GM12892 (cell line): Measurements from ENCODE around the gene MFSD11.
"Not testable (repeated sequence)": the region's sequence is repeated elsewhere in the genome, so short reads cannot be mapped to it uniquely, and the experiment has no call there.

Experiments used
- DNase-seq: peaks from one replicate; pipeline ENCODE4 v3.0.0; 2011; ENCODE audit not compliant: insufficient read length
- FAIRE-seq: peaks from 2 replicates; lab custom pipeline; 2011; peaks lifted over from hg19 to GRCh38; lab: Jason Lieb, UNC
- POLR2A ChIP-seq: IDR thresholded peaks from 2 replicates; pipeline ENCODE4 v1.6.1; 2011; ENCODE audit warnings: low read depth, low read length, control low read depth
- POLR2AphosphoS5 ChIP-seq: IDR thresholded peaks from 2 replicates; pipeline ENCODE4 v1.6.1; 2011; ENCODE audit warnings: low read depth, low read length, control low read depth
- TAF1 ChIP-seq: IDR thresholded peaks from 2 replicates; pipeline ENCODE4 v1.6.1; 2011; ENCODE audit warnings: low read depth, mild to moderate bottlenecking, control low read depth, low read length, borderline replicate concordance

MFSD11 gene

GRCh38 chr17:76700617-76701470 lies 37.1 kb upstream of the MFSD11 start:
- no peak for DNase-seq
- no peak for FAIRE-seq
- TF ChIP-seq POLR2AphosphoS5: no peak
- TF ChIP-seq TAF1: no peak
- no peak for TF ChIP-seq POLR2A

- no peak for DNase-seq
- FAIRE-seq: no peak
- TF ChIP-seq POLR2A: no peak
- no peak for TF ChIP-seq POLR2AphosphoS5
- no peak for TF ChIP-seq TAF1
Observed at GRCh38 chr17:76701471-76701967, 36.4 kb upstream of the MFSD11 start.

GRCh38 chr17:76702076-76702475 lies 35.8 kb upstream of the MFSD11 start:
- FAIRE-seq: no peak

GRCh38 chr17:76702941-76703637 lies 34.8 kb upstream of the MFSD11 start:
- TF ChIP-seq POLR2A (no peak), TAF1 (no peak), POLR2AphosphoS5 (no peak)

More at GRCh38 chr17:76702076-76702475, 35.8 kb upstream of the MFSD11 start:
- TF ChIP-seq POLR2A: no peak
- no peak for TF ChIP-seq TAF1
- no peak for TF ChIP-seq POLR2AphosphoS5
- no peak for DNase-seq

GRCh38 chr17:76704805-76705204 lies 33.1 kb upstream of the MFSD11 start:
- DNase-seq (no peak), FAIRE-seq (no peak)
- no peak for TF ChIP-seq POLR2AphosphoS5
- no peak for TF ChIP-seq POLR2A
- TF ChIP-seq TAF1: no peak

More at GRCh38 chr17:76702941-76703637, 34.8 kb upstream of the MFSD11 start:
- DNase-seq: no peak
- no peak for FAIRE-seq

GRCh38 chr17:76706817-76707216 lies 31.1 kb upstream of the MFSD11 start:
- TF ChIP-seq TAF1 (no peak), POLR2A (no peak), POLR2AphosphoS5 (no peak)
- no peak for DNase-seq

GRCh38 chr17:76707985-76708807 lies 29.7 kb upstream of the MFSD11 start:
- FAIRE-seq (no peak), DNase-seq (no peak)
- TF ChIP-seq TAF1 (no peak), POLR2AphosphoS5 (no peak), POLR2A (no peak)

More at GRCh38 chr17:76706817-76707216, 31.1 kb upstream of the MFSD11 start:
- no peak for FAIRE-seq

GRCh38 chr17:76709077-76709950 lies 28.6 kb upstream of the MFSD11 start:
- no peak for TF ChIP-seq POLR2A
- FAIRE-seq (no peak), DNase-seq (no peak)

GRCh38 chr17:76709951-76710862 lies 27.7 kb upstream of the MFSD11 start:
- FAIRE-seq, DNase-seq: not testable (repeated sequence)
